Mesodermal cell (in vitro differentiated cells): Measurements from ENCODE around the gene KMT2E.
"Not testable (repeated sequence)": the region's sequence is repeated elsewhere in the genome, so short reads cannot be mapped to it uniquely, and the experiment has no call there.

Source experiments
- H3K27ac ChIP-seq: 2 replicates; pipeline ENCODE4 v1.7.0; 2013; ENCODE audit warnings: mild to moderate bottlenecking, low read depth, low read length, moderate library complexity; ENCODE audit not compliant: severe bottlenecking
- H3K36me3 ChIP-seq: 2 replicates; pipeline ENCODE4 v1.7.1; 2013; ENCODE audit warnings: mild to moderate bottlenecking, low read length, moderate library complexity; ENCODE audit not compliant: control insufficient read depth, insufficient read depth
- H3K4me1 ChIP-seq: one replicate; pipeline ENCODE4 v1.7.1; 2013; ENCODE audit warnings: mild to moderate bottlenecking, low read length; ENCODE audit not compliant: insufficient read depth, control insufficient read depth, poor library complexity, severe bottlenecking
- H3K4me3 ChIP-seq: 2 replicates; pipeline ENCODE4 v1.7.0; 2013; ENCODE audit warnings: low read length, control low read depth, mild to moderate bottlenecking; ENCODE audit not compliant: insufficient read depth, poor library complexity, severe bottlenecking; ENCODE audit errors: extremely low read depth
- H3K9me3 ChIP-seq: 2 replicates; pipeline ENCODE4 v1.7.1; 2013; ENCODE audit warnings: mild to moderate bottlenecking, low read length, moderate library complexity; ENCODE audit not compliant: control insufficient read depth
- WGBS, 2 experiments: methylation state at CpG; one replicate each; pipeline ENCODE4 v1.1.5; 2013; ENCODE audit warnings: missing lambda C conversion rate in 2 of 2; ENCODE audit not compliant: insufficient coverage in 2 of 2; 5-methylcytosine and 5-hydroxymethylcytosine counted together

The KMT2E gene

DNA sequence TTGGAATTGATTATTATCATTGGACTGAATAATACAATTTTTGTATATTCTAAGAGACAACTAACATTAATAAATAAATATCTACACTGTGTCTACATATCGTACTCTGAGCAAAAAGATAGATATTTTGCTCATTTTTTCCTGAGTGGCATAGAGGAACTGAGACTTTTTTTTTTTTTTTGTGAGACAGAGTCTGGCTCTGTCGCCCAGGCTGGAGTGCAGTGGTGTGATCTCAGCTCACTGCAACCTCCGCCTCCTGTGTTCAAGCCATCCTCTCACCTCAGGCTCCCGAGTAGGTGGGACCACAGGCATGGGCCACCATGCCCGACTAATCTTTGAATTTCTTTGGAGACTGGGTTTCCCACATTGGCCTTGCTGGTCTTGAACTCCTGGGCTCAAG is 14.0 kb downstream of the KMT2E start:
- H3K36me3 ChIP-seq: peaks cover 5% of the 10 kb centered on the region

DNA sequence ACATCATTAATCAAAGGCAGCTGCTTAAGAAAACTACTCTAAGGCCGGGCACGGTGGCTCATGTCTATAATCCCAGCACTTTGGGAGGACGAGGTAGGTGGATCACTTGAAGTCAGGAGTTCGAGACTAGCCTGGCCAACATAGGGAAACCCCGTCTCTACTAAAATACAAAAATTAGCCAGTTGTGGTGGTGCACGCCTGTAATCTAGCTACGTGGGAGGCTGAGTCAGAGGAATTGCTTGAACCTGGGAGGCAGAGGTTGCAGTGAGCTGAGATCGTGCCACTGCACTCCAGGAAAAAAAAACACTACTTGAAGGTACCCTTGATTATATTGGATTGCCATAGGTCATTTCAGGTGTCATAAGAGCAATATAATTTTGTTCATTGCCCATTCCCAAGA is 14.9 kb downstream of the KMT2E start:
- H3K4me1 ChIP-seq, H3K27ac ChIP-seq, H3K36me3 ChIP-seq, H3K9me3 ChIP-seq, H3K4me3 ChIP-seq: not testable (repeated sequence)
- WGBS, 2 experiments: 93 to 97% methylated on average over 6 to 8 of the region's 8 CpGs

More for the DNA sequence above, 14.0 kb downstream of the KMT2E start:
- WGBS, 2 experiments: 86 to 89% methylated on average over 3 to 4 of the region's 5 CpGs
- Histone ChIP-seq H3K4me1 (peaks cover 8% of the 10 kb centered on the region), H3K9me3 (no peaks in the 10 kb centered on the region), H3K27ac (no peak overlapping the region), H3K4me3 (no peak overlapping the region)

DNA sequence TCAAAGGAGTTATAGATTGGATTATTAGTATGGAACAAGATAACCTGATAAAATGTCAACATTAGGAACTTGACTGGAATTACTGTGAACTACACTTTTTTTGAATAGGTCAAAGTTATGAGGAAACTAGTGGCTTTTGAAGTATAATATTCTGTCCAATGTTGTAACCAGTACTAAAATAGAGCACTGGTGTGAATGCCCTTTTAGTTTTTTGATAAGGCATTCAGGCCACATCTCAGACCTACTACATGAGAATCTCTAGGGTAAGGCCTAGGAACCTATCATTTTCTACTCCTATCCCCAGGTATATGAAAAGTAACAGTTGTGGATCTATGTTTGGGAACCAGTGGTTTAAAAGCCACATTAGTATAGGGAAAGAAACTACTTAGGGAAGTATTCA is 16.4 kb downstream of the KMT2E start:
- Histone ChIP-seq H3K36me3 (peaks cover 10% of the 10 kb centered on the region), H3K27ac (no peak overlapping the region), H3K9me3 (no peaks in the 10 kb centered on the region), H3K4me1 (no peaks in the 10 kb centered on the region), H3K4me3 (no peak overlapping the region)

DNA sequence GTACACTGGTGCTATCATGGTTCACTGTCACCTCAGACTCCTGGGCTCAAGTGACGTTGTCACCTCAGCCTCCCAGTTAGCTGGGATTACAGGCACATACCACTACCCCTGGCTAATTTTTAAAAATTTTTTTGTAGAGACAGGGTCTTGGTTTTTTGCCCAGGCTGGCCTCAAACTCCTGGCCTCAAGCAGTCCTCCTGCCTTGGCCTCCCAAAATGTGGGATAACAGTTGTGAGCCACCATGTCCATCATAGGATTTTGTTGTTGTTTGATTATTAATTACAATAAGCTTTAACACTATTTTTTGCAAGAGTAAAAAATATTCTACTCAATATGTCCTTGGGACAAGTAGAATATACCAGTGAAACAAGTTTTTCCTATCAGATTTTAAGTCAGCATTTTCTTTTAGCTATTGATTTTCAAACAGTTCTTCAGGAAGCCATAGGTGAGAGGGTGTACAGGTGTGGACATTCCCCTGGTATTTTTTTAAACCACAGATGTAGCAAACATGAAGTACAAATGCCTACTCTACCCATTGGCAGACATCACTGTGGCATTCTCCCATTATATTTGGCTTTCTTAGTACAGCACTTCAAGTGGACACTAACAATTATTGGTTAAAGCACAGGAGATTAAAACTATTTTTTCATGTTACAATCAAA is 18.7 kb downstream of the KMT2E start:
- WGBS, 2 experiments: 83% methylated on average over 1 of the region's 1 CpG; no CpG with 5 or more reads in 1 of the 2 experiments

DNA sequence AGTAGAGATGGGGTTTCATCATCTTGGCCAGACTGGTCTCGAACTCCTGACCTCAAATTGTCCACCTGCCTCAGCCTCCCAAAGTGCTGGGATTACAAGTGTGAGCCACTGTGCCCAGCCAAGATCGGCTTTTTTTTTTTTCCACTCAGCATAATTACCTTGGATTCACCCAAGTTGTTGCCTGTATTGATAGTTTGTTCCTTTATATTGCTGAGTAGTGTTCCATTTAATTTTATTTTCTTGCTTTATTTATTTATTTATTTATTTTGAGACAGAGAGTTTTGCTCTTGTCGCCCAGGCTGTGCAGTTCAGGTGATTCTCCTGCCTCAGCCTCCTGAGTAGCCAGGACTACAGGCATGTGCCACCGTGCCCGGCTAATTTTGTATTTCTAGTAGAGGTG is 21.3 kb downstream of the KMT2E start:
- Histone ChIP-seq H3K9me3 (no peaks in the 10 kb centered on the region), H3K36me3 (peaks cover 7% of the 10 kb centered on the region), H3K27ac (no peak overlapping the region), H3K4me3 (no peak overlapping the region), H3K4me1 (peaks cover 4% of the 10 kb centered on the region)
- 76 to 80% methylated on average over 2 to 3 of the region's 5 CpGs for WGBS, 2 experiments

More for the DNA sequence above, 18.7 kb downstream of the KMT2E start:
- peaks cover 10% of the 10 kb centered on the region for H3K36me3 ChIP-seq
- no peak overlapping the region for H3K27ac ChIP-seq
- no peaks in the 10 kb centered on the region for H3K4me1 ChIP-seq
- H3K9me3 ChIP-seq: no peaks in the 10 kb centered on the region
- no peak overlapping the region for H3K4me3 ChIP-seq

DNA sequence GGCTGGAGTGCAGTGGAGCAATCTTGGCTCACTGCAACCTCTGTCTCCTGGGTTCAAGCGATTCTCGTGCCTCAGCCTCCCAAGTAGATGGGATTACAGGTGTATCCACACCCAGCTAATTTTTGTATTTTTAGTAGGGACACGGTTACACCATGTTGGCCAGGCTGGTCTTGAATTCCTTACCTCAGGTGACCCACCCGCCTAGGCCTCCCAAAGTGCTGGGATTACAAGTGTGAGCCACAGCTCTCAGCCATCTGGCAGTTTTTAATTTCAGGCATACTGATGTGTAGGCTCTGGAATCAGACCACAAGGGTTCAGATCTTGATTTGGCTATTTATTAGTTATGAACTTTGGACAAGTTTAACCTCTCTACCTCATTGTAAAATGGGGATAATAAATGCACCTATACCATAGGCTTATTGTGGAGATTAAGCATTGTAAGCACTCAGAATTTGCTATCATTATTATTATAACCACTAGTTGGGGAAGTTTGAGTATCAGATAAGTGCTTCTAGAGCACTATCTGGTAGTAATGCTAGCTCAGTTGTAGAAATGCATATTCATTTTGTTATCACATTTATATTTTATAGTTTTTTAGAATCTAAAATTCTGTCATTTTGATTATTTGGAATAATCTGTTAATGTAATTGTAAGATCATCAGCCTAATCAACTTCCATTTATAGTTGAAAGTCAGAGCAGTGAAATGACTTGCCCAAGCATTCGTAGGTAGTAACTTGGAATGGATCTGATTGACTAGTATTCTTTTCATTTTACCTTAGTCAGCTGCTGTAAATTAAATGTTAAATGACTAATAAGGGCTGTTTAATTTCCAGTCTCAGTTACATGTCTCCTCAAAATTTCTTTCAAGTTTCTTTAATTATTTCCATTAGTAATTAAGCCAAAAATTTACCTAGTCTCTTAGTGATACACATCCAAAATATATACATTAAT is 22.5 kb downstream of the KMT2E start:
- Histone ChIP-seq H3K4me1 (peaks cover 4% of the 10 kb centered on the region), H3K36me3 (peaks cover 15% of the 10 kb centered on the region), H3K9me3 (no peaks in the 10 kb centered on the region), H3K4me3 (no peak overlapping the region), H3K27ac (no peak overlapping the region)
- 89 to 95% methylated on average over 2 to 4 of the region's 5 CpGs for WGBS, 2 experiments

DNA sequence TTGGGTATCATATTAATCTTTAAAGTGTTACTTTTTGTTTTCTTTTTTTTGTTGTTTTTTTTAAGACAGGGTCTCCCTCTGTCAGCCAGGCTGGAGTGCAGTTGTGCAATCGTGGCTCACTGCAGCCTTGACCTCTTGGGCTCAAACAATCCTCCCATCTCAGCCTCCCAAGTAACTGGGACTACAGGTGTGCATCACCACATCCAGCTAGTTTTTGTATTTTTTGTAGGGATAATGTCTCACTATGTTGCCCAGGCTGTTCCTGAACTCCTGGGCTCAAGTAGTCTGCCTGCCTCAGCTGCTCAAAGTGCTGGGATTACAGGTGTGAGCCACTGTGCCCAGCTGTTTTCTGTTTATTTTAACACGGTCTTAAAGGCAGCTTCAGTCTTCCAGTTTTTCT is 23.3 kb downstream of the KMT2E start:
- Histone ChIP-seq H3K27ac (no peak overlapping the region), H3K36me3 (peaks cover 21% of the 10 kb centered on the region), H3K9me3 (no peaks in the 10 kb centered on the region), H3K4me3 (no peak overlapping the region), H3K4me1 (peaks cover 4% of the 10 kb centered on the region)
- no CpG with 5 or more reads among the region's 2 CpGs for WGBS, 2 experiments

DNA sequence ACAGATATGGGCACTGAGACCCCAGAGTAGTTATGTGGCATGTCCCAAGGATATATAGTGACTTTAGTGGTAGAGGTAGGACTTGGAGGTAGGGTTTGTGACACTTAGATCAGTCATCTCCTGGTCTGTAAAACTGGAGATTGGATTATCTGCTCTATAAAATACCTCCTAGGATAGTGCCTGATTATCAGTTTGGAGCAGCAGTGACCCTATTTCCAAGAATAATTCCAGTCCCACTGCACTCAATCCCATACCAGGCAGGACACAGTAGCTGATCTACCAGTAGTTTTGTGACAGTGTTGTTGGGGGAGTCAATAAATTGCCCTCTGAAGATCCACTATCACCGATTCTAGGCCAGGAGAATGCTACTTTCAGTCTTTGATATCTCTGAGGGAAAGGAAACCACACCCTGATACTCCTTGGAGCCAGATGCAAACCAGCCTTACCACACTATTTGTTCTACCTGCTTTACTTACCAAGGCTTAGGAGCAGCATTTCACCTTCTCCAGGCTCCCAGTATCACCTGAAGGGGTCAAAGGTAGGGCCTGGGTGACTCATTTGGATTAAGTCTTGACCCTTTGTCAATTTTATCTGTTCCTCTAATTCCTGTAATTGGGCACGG is 30.6 kb downstream of the KMT2E start:
- WGBS, 2 experiments: 80 to 100% methylated on average over 1 to 2 of the region's 2 CpGs
- H3K4me3 ChIP-seq: no peak overlapping the region
- no peak overlapping the region for H3K27ac ChIP-seq
- no peaks in the 10 kb centered on the region for H3K4me1 ChIP-seq
- H3K36me3 ChIP-seq: peaks cover 76% of the 10 kb centered on the region
- no peaks in the 10 kb centered on the region for H3K9me3 ChIP-seq

DNA sequence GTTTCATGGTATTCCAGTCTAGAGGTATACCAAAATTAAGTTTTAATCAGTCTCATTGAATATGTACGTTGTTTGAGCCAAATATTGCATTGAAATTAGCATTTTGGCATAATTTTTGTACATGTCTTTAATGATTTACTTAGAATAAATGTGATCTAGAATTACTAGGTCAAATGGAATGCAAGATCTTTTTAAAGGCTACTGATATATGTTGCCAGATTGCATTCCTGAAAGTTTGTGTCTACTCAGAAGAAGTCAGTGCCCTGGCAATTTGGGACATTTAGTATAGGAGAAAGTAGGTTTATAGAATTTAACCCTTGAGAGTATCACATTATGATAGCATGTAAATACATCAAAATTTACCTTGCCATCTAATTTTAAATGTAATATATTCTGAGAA is 32.4 kb downstream of the KMT2E start:
- H3K4me1 ChIP-seq: no peaks in the 10 kb centered on the region
- no peak overlapping the region for H3K4me3 ChIP-seq
- peak overlapping the region; percentile 8 for H3K27ac ChIP-seq
- 100% methylated on average over 1 of the region's 1 CpG; no CpG with 5 or more reads in 1 of the 2 experiments for WGBS, 2 experiments
- peaks cover 77% of the 10 kb centered on the region for H3K36me3 ChIP-seq
- H3K9me3 ChIP-seq: no peaks in the 10 kb centered on the region

DNA sequence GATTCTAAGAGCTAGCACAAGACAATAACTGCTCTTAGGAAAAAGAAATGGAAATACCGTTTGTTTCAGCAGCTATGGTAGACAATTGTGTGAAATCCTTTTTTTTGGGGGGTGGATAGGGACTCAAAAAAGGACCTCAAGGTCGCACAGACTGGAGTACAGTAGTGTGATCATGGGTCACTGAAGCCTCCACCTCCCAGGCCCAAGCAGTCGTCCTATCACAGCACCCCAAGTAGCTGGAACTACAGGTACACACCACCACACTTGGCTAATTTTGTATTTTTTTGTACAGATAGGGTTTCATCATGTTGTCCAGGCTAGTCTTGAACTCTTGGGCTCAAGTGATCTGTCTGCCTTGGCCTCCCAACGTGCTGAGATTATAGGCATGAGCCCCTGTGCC is 33.9 kb downstream of the KMT2E start:
- WGBS, 2 experiments: 100% methylated on average over 2 of the region's 4 CpGs; no CpG with 5 or more reads in 1 of the 2 experiments
- Histone ChIP-seq H3K36me3 (peaks cover 77% of the 10 kb centered on the region), H3K9me3 (no peaks in the 10 kb centered on the region), H3K4me1 (no peaks in the 10 kb centered on the region), H3K27ac (no peak overlapping the region), H3K4me3 (no peak overlapping the region)
